ENCODE data around the gene KCNC1.

The KCNC1 gene

GRCh38 chr11:17734418-17734911, at the start of gene KCNC1:
Gene KCNC1 (plus strand): TSS chr11:17734781. CDS start chr11:17736003, 1,222 bp downstream.
- DNase-seq: no peak

GRCh38 chr11:17686231-17686980, 48.2 kb upstream of the KCNC1 start:
- no peak for DNase-seq

- DNase-seq: no peak
Observed at GRCh38 chr11:17687946-17688670, 46.5 kb upstream of the KCNC1 start.

- DNase-seq: no peak
Observed at GRCh38 chr11:17691550-17691949, 43.0 kb upstream of the KCNC1 start.

- DNase-seq: no peak
Observed at GRCh38 chr11:17691976-17692375, 42.6 kb upstream of the KCNC1 start.

GRCh38 chr11:17692931-17693330, 41.6 kb upstream of the KCNC1 start:
- no peak for DNase-seq

GRCh38 chr11:17693531-17693930, 41.0 kb upstream of the KCNC1 start:
- no peak for DNase-seq

GRCh38 chr11:17694494-17695110, 40.0 kb upstream of the KCNC1 start:
- DNase-seq: no peak

- no peak for DNase-seq
Observed at GRCh38 chr11:17695454-17696441, 38.8 kb upstream of the KCNC1 start.

- no peak for DNase-seq
Observed at GRCh38 chr11:17696741-17697140, 37.8 kb upstream of the KCNC1 start.

GRCh38 chr11:17697175-17697949, 37.2 kb upstream of the KCNC1 start:
- no peak for DNase-seq

- no peak for DNase-seq
Observed at GRCh38 chr11:17699147-17700114, 35.1 kb upstream of the KCNC1 start.

- DNase-seq: no peak
Observed at GRCh38 chr11:17700991-17701390, 33.6 kb upstream of the KCNC1 start.

GRCh38 chr11:17702876-17703275, 31.7 kb upstream of the KCNC1 start:
- no peak for DNase-seq

GRCh38 chr11:17703951-17704350, 30.6 kb upstream of the KCNC1 start:
- no peak for DNase-seq

- no peak for DNase-seq
Observed at GRCh38 chr11:17707830-17708229, 26.8 kb upstream of the KCNC1 start.

GRCh38 chr11:17711836-17712235, 22.7 kb upstream of the KCNC1 start:
- DNase-seq: no peak

GRCh38 chr11:17713851-17714250, 20.7 kb upstream of the KCNC1 start:
- no peak for DNase-seq

- DNase-seq: no peak
Observed at GRCh38 chr11:17714356-17714854, 20.2 kb upstream of the KCNC1 start.

- DNase-seq: no peak
Observed at GRCh38 chr11:17714870-17715269, 19.7 kb upstream of the KCNC1 start.
